HCT116 (cell line): ENCODE data around the gene GRIN3B. TPM values are rescaled to one million over a fixed set of nuclear protein-coding genes. Genes with fewer than 3 reads are reported as not detected.

Experiments
- ATAC-seq: fragments of 200-7000 bp; cut with Tn5 transposase; 2 replicates; pipeline ENCODE4 v1.9.1; 2020; ENCODE audit warnings: mild to moderate bottlenecking, moderate library complexity
- BruUV-seq: library from RNA; stranded (reverse); fragments of 400-500 nt; replicated peaks from 2 replicates; lab custom pipeline; 2021; lab: Mats Ljungman, UMichigan
- CTCF ChIA-PET: fragments of 300-600 bp; sonication (Branson Sonifier 250); formaldehyde crosslinking; loops from one replicate; lab custom pipeline; 2021; ENCODE audit warnings: antibody characterized with exemption; lab: Charles Lee
- POLR2A ChIA-PET: fragments of 300-600, 350-600 bp; sonication (Branson Sonifier 250); formaldehyde crosslinking; loops from one replicate; lab custom pipeline; 2021; ENCODE audit warnings: antibody characterized with exemption; lab: Charles Lee
- RAD21 ChIA-PET, 2 experiments: fragments of 300-600 bp; sonication (Branson Sonifier 250); formaldehyde crosslinking; loops; one replicate each; lab custom pipeline; 2023; ENCODE audit warnings: low total read pairs in 2 of 2; ENCODE audit not compliant: uncharacterized antibody in 2 of 2, unreplicated experiment in 2 of 2, low non-redundant PET in 1 of 2; lab: Charles Lee
- DNase-seq: peaks from one replicate; pipeline ENCODE4 v3.0.0-alpha.2; 2010; ENCODE audit warnings: low read depth, low spot score
- H2AFZ ChIP-seq: fragments of 200-600 bp; shearing (Covaris generic), sonication (generic); 2 replicates; pipeline ENCODE4 v1.6.1; 2017; ENCODE audit warnings: low read depth, mixed run types, mixed read lengths, antibody characterized with exemption, low read length; ENCODE audit not compliant: poor library complexity, severe bottlenecking
- H3K27ac ChIP-seq: 2 replicates; pipeline ENCODE4 v1.5.1; 2012; ENCODE audit warnings: low read depth, low read length
- H3K27me3 ChIP-seq: fragments of 200-600 bp; sonication (generic); 2 replicates; pipeline ENCODE4 v1.6.1; 2016; ENCODE audit warnings: mixed run types, low read length, mixed read lengths; ENCODE audit not compliant: insufficient read depth
- H3K36me3 ChIP-seq, 2 experiments: fragments of 200-500 bp in 1 of 2; fragments of 200-600 bp in 1 of 2; sonication (Bioruptor generic) in 1 of 2; sonication (generic) in 1 of 2; 2 replicates each; pipeline versions ENCODE4 v1.5.1 to v1.6.1; 2014 to 2016; ENCODE audit warnings: low read length in 2 of 2, inconsistent platforms in 1 of 2, mixed read lengths in 1 of 2, mixed run types in 1 of 2; ENCODE audit not compliant: insufficient read depth in 2 of 2, control insufficient read depth in 1 of 2
- H3K4me1 ChIP-seq, 2 experiments: fragments of 200-600 bp in 1 of 2; sonication (generic) in 1 of 2; 2 replicates each; pipeline versions ENCODE4 v1.5.1 to v1.6.1; 2012 to 2017; ENCODE audit warnings: low read length in 2 of 2, inconsistent platforms in 1 of 2, mild to moderate bottlenecking in 1 of 2, mixed read lengths in 1 of 2, mixed run types in 1 of 2, moderate library complexity in 1 of 2; ENCODE audit not compliant: insufficient read depth in 2 of 2, control insufficient read depth in 1 of 2
- H3K4me2 ChIP-seq: fragments of 200-600 bp; sonication (generic); 2 replicates; pipeline ENCODE4 v1.6.1; 2017; ENCODE audit warnings: mixed run types, low read length, mixed read lengths
- H3K4me3 ChIP-seq, 2 experiments: fragments of 200-600 bp in 1 of 2; sonication (generic) in 1 of 2; replicated peaks in 1 of 2; 2 replicates each; pipeline ENCODE4 v1.5.1; 2011 to 2016; ENCODE audit warnings: low read length in 2 of 2, control low read depth in 1 of 2, low read depth in 1 of 2, mild to moderate bottlenecking in 1 of 2, mixed read lengths in 1 of 2, mixed run types in 1 of 2
- H3K79me2 ChIP-seq: fragments of 200-600 bp; sonication (generic); 2 replicates; pipeline ENCODE4 v1.6.1; 2017; ENCODE audit warnings: mild to moderate bottlenecking, mixed run types, low read length, moderate library complexity, mixed read lengths; ENCODE audit not compliant: insufficient read depth
- H3K9ac ChIP-seq: fragments of 200-600 bp; sonication (generic); 2 replicates; pipeline ENCODE4 v1.6.1; 2016; ENCODE audit warnings: low read length, mixed read lengths
- H3K9me2 ChIP-seq: fragments of 200-600 bp; sonication (generic), shearing (Covaris generic); 2 replicates; pipeline ENCODE4 v1.6.1; 2017; ENCODE audit warnings: mixed run types, mild to moderate bottlenecking, moderate library complexity; ENCODE audit not compliant: insufficient read depth
- H3K9me3 ChIP-seq, 2 experiments: fragments of 200-500 bp in 1 of 2; fragments of 200-600 bp in 1 of 2; sonication (Bioruptor generic) in 1 of 2; sonication (generic) in 1 of 2; 2 replicates each; pipeline ENCODE4 v1.6.1; 2014 to 2017; ENCODE audit warnings: low read length in 2 of 2, mixed read lengths in 2 of 2, inconsistent platforms in 1 of 2, low read depth in 1 of 2, mild to moderate bottlenecking in 1 of 2, mixed run types in 1 of 2, moderate library complexity in 1 of 2; ENCODE audit not compliant: control insufficient read depth in 1 of 2, insufficient read depth in 1 of 2
- H4K20me1 ChIP-seq: fragments of 200-600 bp; sonication (generic), shearing (Covaris generic); 2 replicates; pipeline ENCODE4 v1.6.1; 2017; ENCODE audit warnings: mixed run types, mild to moderate bottlenecking, moderate library complexity; ENCODE audit not compliant: insufficient read depth
- MAX ChIP-seq: IDR thresholded peaks from 2 replicates; pipeline ENCODE4 v1.6.1; 2012
- POLR2A ChIP-seq: IDR thresholded peaks from 2 replicates; pipeline ENCODE4 v1.7.0; 2011; ENCODE audit warnings: borderline replicate concordance; ENCODE audit not compliant: insufficient read depth, insufficient read length; ENCODE audit errors: extremely low read depth
- REST ChIP-seq: IDR thresholded peaks from 2 replicates; pipeline ENCODE4 v1.6.1; 2012; ENCODE audit warnings: low read depth
- SP1 ChIP-seq: IDR thresholded peaks from 2 replicates; pipeline ENCODE4 v1.6.1; 2012; ENCODE audit warnings: low read depth
- SRF ChIP-seq: IDR thresholded peaks from 2 replicates; pipeline ENCODE4 v1.6.1; 2012; ENCODE audit warnings: low read depth
- TCF7L2 ChIP-seq: IDR thresholded peaks from 2 replicates; pipeline ENCODE4 v1.7.0; 2011; ENCODE audit warnings: borderline replicate concordance, inconsistent platforms; ENCODE audit not compliant: insufficient read depth, insufficient read length; ENCODE audit errors: extremely low read depth
- intact Hi-C: fragments of 100-400 bp; cut with micrococcal nuclease; formaldehyde crosslinking; loops from 2 replicates; pipeline ENCODE4 v1.10.0; 2022
- total RNA-seq: library from RNA; stranded (reverse); gene quantifications from one replicate; pipeline ENCODE4 v1.2.1, GENCODE V29; 2021; ENCODE audit not compliant: unreplicated experiment

Gene GRIN3B
- total RNA-seq, 1 experiment from 2014 or later: 0.69 TPM

- no peaks in the 10 kb centered on the region for H3K27me3 ChIP-seq
- no peaks in the 10 kb centered on the region for H3K9me3 ChIP-seq
- peaks cover 18 to 32% of the 10 kb centered on the region in 2 experiments for H3K4me1 ChIP-seq
- no peak overlapping the region for H3K4me3 ChIP-seq
- no peak overlapping the region for H3K4me2 ChIP-seq
- H3K79me2 ChIP-seq: peaks cover 2% of the 10 kb centered on the region
- no peak overlapping the region for H3K9ac ChIP-seq
- CTCF ChIA-PET: no interaction called here
- no peak overlapping the region for H2AFZ ChIP-seq
- intact Hi-C loops: no loop called here
- H3K27ac ChIP-seq: no peak overlapping the region
- no peak for TF ChIP-seq SP1
- no peak for TF ChIP-seq MAX
- no peak for TF ChIP-seq REST
- no peak for TF ChIP-seq SRF
- no peak for TF ChIP-seq TCF7L2
- TF ChIP-seq POLR2A: no peak
- TF ChIP-seq, all 23 proteins: peak for 0
- ATAC-seq: no peak
- BruUV-seq: no TSS peak
- POLR2A ChIA-PET: no interaction called here
- RAD21 ChIA-PET: no interaction called here
- no peaks in the 10 kb centered on the region for H3K36me3 ChIP-seq
- no peaks in the 10 kb centered on the region for H4K20me1 ChIP-seq
- no peaks in the 10 kb centered on the region for H3K9me2 ChIP-seq
- no peak for DNase-seq
Observed at GRCh38 chr19:979318-979741, 20.9 kb upstream of the GRIN3B start.
